Astrocyte of the cerebellum (primary cell): ENCODE results near the gene TAF4B.

ENCODE experiments used
- DNase-seq: peaks from one replicate; pipeline ENCODE4 v3.0.0-alpha.2; 2011; ENCODE audit warnings: low read depth
- H3K4me3 ChIP-seq: 2 replicates; pipeline ENCODE4 v1.5.1; 2011; ENCODE audit warnings: mild to moderate bottlenecking, low read depth, low read length, moderate library complexity
- in situ Hi-C: cut with HindIII; loops from 2 replicates; pipeline ENCODE4 v1.10.0; 2017; ENCODE audit warnings: low sequenced_read_pairs
- TF ChIP-seq, protein P1 (sequence below): IDR thresholded peaks from 2 replicates; pipeline ENCODE4 v1.5.1; 2012; ENCODE audit warnings: low read length, low read depth, moderate library complexity, mild to moderate bottlenecking; ENCODE audit errors: missing control alignments

Gene TAF4B

DNA sequence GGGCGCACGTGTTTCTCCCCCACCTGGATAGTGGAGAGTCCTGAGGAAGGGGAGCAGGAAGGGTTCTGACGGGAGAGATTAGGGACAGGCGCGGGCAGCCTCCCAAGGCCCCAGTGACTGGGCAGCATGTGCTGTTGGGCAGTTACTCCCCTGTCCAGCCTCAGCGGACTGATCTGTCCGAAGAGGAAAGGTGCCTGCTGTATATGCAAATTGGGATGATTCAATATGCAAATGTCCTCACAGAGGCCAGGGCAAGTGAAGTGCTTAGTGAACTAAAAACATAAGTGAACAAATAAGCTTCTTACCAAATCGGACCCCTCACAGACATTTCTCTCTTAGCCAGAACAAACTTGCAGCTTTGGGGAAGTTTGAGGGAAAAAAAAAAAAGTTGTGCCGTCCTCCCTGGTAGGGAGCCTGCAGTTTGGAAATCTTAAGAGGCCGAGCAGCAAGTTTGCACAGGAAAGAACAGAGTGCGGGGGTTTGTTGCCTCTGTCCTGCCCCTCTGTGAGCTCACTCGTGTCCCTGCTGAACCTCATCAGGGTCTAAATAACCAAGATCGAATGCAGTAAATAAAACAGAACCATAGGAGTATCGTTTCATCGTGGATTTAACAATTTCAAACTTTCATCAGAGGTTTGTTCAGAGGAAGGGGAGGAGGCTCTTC, 180.7 kb downstream of the TAF4B start:
- in situ Hi-C loops = no loop called here
- TF ChIP-seq, protein P1, sequence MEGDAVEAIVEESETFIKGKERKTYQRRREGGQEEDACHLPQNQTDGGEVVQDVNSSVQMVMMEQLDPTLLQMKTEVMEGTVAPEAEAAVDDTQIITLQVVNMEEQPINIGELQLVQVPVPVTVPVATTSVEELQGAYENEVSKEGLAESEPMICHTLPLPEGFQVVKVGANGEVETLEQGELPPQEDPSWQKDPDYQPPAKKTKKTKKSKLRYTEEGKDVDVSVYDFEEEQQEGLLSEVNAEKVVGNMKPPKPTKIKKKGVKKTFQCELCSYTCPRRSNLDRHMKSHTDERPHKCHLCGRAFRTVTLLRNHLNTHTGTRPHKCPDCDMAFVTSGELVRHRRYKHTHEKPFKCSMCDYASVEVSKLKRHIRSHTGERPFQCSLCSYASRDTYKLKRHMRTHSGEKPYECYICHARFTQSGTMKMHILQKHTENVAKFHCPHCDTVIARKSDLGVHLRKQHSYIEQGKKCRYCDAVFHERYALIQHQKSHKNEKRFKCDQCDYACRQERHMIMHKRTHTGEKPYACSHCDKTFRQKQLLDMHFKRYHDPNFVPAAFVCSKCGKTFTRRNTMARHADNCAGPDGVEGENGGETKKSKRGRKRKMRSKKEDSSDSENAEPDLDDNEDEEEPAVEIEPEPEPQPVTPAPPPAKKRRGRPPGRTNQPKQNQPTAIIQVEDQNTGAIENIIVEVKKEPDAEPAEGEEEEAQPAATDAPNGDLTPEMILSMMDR = no peak
- no peak overlapping the region for H3K4me3 ChIP-seq
- no peak for DNase-seq

DNA sequence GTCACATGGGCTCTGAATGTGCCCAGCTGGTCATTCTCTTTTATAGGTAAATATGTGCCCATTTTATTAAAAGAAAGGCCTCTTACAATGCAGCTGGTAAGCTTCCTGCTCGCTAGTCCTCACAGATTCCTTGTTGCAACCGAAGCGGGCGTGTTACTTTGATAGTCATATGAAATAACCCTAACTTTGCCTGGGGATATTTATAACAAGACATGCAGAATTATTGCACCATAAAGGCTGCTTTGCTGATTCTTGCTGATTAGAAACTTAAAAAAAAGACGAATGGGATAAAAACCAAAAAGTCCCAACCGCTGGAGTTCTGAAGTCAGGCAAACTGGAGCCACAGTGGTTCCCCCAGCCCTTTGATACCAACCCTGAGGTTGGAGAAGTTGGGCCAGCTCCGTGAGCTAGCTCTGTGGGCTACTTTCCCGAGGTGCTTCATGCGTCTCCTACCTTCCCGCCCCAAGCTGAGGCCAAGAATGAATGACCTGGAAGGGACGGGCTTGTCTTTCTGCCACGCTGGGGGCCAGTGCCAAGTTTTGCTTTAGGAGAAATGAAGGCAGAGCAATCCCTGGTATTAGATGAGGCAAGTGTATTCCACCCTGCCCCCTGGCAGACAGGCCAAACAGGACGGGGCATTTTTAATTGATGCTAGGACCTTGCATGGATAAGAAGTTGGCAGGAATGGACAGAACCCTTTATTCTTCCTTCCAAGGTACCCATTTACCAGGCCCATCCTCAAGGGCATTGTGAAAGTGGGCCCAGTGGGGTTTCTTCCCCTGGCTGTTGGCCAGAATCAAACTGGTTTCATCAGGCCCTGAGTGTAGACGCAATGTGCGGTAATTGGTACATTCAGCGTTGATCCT, 181.7 kb downstream of the TAF4B start:
- in situ Hi-C loops = no loop called here
- no peak for DNase-seq
- no peak overlapping the region for H3K4me3 ChIP-seq
- TF ChIP-seq, protein P1 = no peak

DNA sequence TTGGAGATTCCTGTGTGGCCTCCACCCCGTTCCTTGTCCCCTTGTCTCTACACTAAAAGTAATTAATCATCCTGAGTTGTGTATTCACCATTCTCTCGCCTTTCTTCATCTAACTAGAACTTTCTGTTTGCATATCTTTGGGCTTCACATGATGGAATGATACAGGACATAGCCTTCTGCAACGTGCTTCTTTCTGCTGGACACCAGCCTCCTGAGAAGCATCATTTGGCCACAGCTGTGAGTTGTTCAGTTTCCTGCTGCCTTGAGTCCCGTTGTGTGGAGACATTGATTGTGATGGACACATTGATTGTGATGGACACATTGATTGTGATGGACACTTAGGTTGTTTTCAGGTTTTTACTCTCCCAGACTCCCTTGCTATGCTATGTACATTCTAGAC, 182.8 kb downstream of the TAF4B start:
- in situ Hi-C loops = no loop called here
- DNase-seq = no peak

DNA sequence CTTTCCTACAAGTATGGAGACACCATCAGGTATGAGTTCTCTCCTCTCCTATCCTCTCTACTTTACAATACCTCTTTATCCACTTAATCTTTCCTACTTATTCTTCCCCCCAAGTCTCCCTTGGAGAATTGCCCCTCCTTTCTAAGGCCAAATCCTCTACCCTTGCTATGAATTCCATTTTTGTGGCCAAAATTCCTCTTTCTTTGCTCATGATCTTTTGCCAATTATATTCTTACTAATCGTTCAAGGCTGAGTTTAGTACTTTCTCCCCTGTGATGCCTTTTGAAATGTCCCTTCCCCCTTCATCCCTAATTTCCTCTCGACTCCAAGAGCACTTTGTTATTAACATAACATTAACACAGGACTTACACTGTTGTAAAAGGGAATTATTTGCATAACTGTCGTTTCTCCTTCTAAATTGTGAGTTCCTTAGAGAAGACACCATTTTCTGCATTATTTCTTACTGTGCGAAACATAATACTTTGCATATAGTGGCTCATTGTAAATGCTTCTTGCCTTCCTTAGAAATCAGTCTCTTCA, 188.7 kb downstream of the TAF4B start:
- TF ChIP-seq, protein P1 = no peak
- DNase-seq = no peak
- no peak overlapping the region for H3K4me3 ChIP-seq
- in situ Hi-C loops = no loop called here

More for the DNA sequence above, 182.8 kb downstream of the TAF4B start:
- no peak overlapping the region for H3K4me3 ChIP-seq
- TF ChIP-seq, protein P1 = no peak

DNA sequence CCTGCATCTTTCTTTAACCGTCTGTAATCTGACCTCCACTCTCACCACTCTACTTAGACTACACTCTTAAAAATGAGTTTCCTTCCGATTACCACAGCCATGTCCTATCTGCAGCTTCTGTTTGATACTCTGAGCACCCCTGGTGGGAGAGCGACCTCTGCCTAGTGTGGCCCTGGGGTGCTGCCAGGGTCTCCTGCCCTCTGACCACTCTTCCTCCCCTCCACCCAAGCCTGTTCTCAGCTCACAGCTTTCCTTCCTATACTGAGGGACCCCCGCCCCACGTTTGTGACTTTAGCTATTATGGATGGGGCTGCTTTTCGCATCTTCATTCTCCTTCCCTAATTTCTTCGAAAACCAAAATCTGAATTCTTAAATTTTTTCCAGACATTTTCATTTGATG, 189.4 kb downstream of the TAF4B start:
- TF ChIP-seq, protein P1 = no peak
- no peak overlapping the region for H3K4me3 ChIP-seq
- in situ Hi-C loops = no loop called here
- no peak for DNase-seq

DNA sequence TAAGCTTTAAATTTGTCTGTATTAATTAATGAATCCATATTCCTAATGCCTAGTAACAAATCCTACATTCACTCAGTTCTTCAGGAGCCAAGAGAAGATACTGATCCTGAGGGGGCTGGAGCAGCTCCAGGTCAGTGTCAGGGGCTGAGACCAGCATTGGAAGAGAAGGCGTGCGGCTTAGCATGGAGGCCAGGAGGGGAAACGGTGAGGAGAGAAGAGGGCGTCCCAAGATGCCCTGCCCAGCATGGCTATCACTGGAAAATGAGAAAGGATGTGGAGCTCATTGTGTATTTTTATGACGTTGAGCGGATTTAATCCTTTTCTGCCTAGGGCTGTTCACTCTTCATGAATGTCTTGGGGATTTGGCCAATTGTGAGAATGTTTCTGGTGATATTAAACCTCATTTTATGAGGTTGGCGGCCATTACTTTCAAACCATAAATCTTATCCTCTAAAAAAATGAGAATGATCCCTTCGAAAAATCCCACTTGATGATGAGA, 190.5 kb downstream of the TAF4B start:
- no peak for DNase-seq
- in situ Hi-C loops = no loop called here
- TF ChIP-seq, protein P1 = no peak
- no peak overlapping the region for H3K4me3 ChIP-seq
